IMR-90 (cell line): Measurements from ENCODE around the gene NLGN4X. TPM values are rescaled to one million over a fixed set of nuclear protein-coding genes. Genes with fewer than 3 reads are reported as not detected.

Experiments used
- ATAC-seq: fragments of 200-7000 bp; cut with Tn5 transposase; 2 replicates; pipeline ENCODE4 v1.9.1; 2020; ENCODE audit warnings: low read depth, mild to moderate bottlenecking, moderate library complexity
- BruUV-seq: library from RNA; stranded (reverse); fragments of 400-500 nt; replicated peaks from 2 replicates; lab custom pipeline; 2021; lab: Mats Ljungman, UMichigan
- CTCF ChIA-PET: fragments of 300-600 bp; formaldehyde crosslinking; extraction: SDS; loops from one replicate; lab custom pipeline; 2021; ENCODE audit warnings: antibody characterized with exemption; lab: Yijun Ruan, JAX
- POLR2A ChIA-PET: fragments of 300-600 bp; sonication (Branson Sonifier 250); formaldehyde crosslinking; loops from one replicate; lab custom pipeline; 2022; ENCODE audit warnings: antibody characterized with exemption; ENCODE audit not compliant: unreplicated experiment; lab: Charles Lee
- DNase-seq: peaks from one replicate; pipeline ENCODE4 v3.0.0; 2013
- H2AFZ ChIP-seq: replicated peaks from 2 replicates; pipeline ENCODE3; 2013; ENCODE audit warnings: low read length, mild to moderate bottlenecking; ENCODE audit not compliant: poor library complexity
- H2AK5ac ChIP-seq: 2 replicates; pipeline ENCODE4 v1.6.1; 2013; ENCODE audit warnings: low read depth, low read length, inconsistent platforms
- H2AK9ac ChIP-seq: replicated peaks from 2 replicates; pipeline ENCODE3; 2013; ENCODE audit warnings: mild to moderate bottlenecking, low read depth, low read length, moderate library complexity; ENCODE audit not compliant: poor library complexity
- H2BK120ac ChIP-seq: 2 replicates; pipeline ENCODE4 v1.6.1; 2013; ENCODE audit warnings: low read depth, low read length, inconsistent platforms
- H2BK15ac ChIP-seq: 3 replicates; pipeline ENCODE4 v1.6.1; 2013; ENCODE audit warnings: low read depth, low read length, inconsistent platforms
- H2BK20ac ChIP-seq: 2 replicates; pipeline ENCODE4 v1.6.1; 2013; ENCODE audit warnings: low read depth, mild to moderate bottlenecking, inconsistent platforms, low read length, moderate library complexity
- H2BK5ac ChIP-seq: 2 replicates; pipeline ENCODE4 v1.6.1; 2013; ENCODE audit warnings: mild to moderate bottlenecking, low read depth, low read length, inconsistent platforms; ENCODE audit not compliant: poor library complexity, severe bottlenecking
- H3K14ac ChIP-seq: replicated peaks from 2 replicates; pipeline ENCODE4 v1.6.1; 2013; ENCODE audit warnings: low read depth, low read length, inconsistent platforms
- H3K18ac ChIP-seq: 2 replicates; pipeline ENCODE4 v1.6.1; 2013; ENCODE audit warnings: low read depth, low read length, control low read depth
- H3K23ac ChIP-seq: 2 replicates; pipeline ENCODE4 v1.6.1; 2013; ENCODE audit warnings: low read depth, low read length, inconsistent platforms
- H3K27ac ChIP-seq: 2 replicates; pipeline ENCODE4 v1.5.1; 2013; ENCODE audit warnings: mild to moderate bottlenecking, control low read depth, low read length; ENCODE audit not compliant: insufficient read depth
- H3K27me3 ChIP-seq: 2 replicates; pipeline ENCODE4 v1.6.1; 2013; ENCODE audit warnings: low read length; ENCODE audit not compliant: control insufficient read depth, insufficient read depth
- H3K36me3 ChIP-seq: 2 replicates; pipeline ENCODE4 v1.6.1; 2013; ENCODE audit warnings: low read length, mixed read lengths; ENCODE audit not compliant: control insufficient read depth, insufficient read depth
- H3K4ac ChIP-seq: 2 replicates; pipeline ENCODE4 v1.6.1; 2013; ENCODE audit warnings: low read depth, low read length, inconsistent platforms
- H3K4me1 ChIP-seq: 2 replicates; pipeline ENCODE4 v1.6.1; 2013; ENCODE audit warnings: low read length, mixed read lengths; ENCODE audit not compliant: control insufficient read depth, insufficient read depth
- H3K4me2 ChIP-seq: 2 replicates; pipeline ENCODE4 v1.6.1; 2013; ENCODE audit warnings: low read depth, mild to moderate bottlenecking, control low read depth, low read length, moderate library complexity
- H3K4me3 ChIP-seq: 2 replicates; pipeline ENCODE4 v1.5.1; 2013; ENCODE audit warnings: low read depth, mild to moderate bottlenecking, control low read depth, low read length, moderate library complexity; ENCODE audit not compliant: insufficient read depth
- H3K56ac ChIP-seq: 2 replicates; pipeline ENCODE4 v1.6.1; 2013; ENCODE audit warnings: low read length, inconsistent platforms; ENCODE audit not compliant: insufficient read depth; ENCODE audit errors: extremely low read depth
- H3K79me1 ChIP-seq, 2 experiments: 2 replicates each; pipeline ENCODE4 v1.6.1; 2013; ENCODE audit warnings: low read length in 2 of 2, inconsistent platforms in 1 of 2, low read depth in 1 of 2
- H3K9ac ChIP-seq: 2 replicates; pipeline ENCODE4 v1.6.1; 2013; ENCODE audit warnings: low read depth, low read length, control low read depth
- H3K9me1 ChIP-seq: 2 replicates; pipeline ENCODE4 v1.6.1; 2013; ENCODE audit warnings: low read length, inconsistent platforms; ENCODE audit not compliant: insufficient read depth
- H3K9me3 ChIP-seq: 2 replicates; pipeline ENCODE4 v1.6.1; 2013; ENCODE audit warnings: low read length; ENCODE audit not compliant: control insufficient read depth, insufficient read depth
- H4K20me1 ChIP-seq: 2 replicates; pipeline ENCODE4 v1.6.1; 2013; ENCODE audit warnings: low read length, inconsistent platforms; ENCODE audit not compliant: insufficient read depth
- H4K5ac ChIP-seq: 2 replicates; pipeline ENCODE4 v1.6.1; 2013; ENCODE audit warnings: mild to moderate bottlenecking, low read depth, low read length, control low read depth
- H4K8ac ChIP-seq, 2 experiments: 2 replicates each; pipeline ENCODE4 v1.6.1; 2013; ENCODE audit warnings: low read depth in 2 of 2, low read length in 2 of 2, control low read depth in 1 of 2, inconsistent platforms in 1 of 2
- H4K91ac ChIP-seq: 2 replicates; pipeline ENCODE4 v1.6.1; 2013; ENCODE audit warnings: low read depth, low read length, inconsistent platforms; ENCODE audit not compliant: insufficient read depth
- CEBPB ChIP-seq: IDR thresholded peaks from 2 replicates; pipeline ENCODE4 v1.6.1; 2012; ENCODE audit warnings: low read depth, low read length, improper control_type of control experiment
- ELK1 ChIP-seq: fragments of 150-350 bp; IDR thresholded peaks from 2 replicates; pipeline ENCODE4 v1.6.1; 2016; ENCODE audit warnings: low read depth, mild to moderate bottlenecking, low read length, moderate library complexity, borderline replicate concordance
- FOS ChIP-seq: fragments of 150-350 bp; IDR thresholded peaks from 2 replicates; pipeline ENCODE4 v1.6.1; 2016; ENCODE audit warnings: low read depth, low read length
- MXI1 ChIP-seq: IDR thresholded peaks from 2 replicates; pipeline ENCODE4 v1.6.1; 2012; ENCODE audit warnings: low read depth, mild to moderate bottlenecking, low read length, moderate library complexity, borderline replicate concordance
- POLR2A ChIP-seq: IDR thresholded peaks from 2 replicates; pipeline ENCODE4 v1.6.1; 2012; ENCODE audit warnings: mild to moderate bottlenecking, low read depth, low read length
- RAD21 ChIP-seq: IDR thresholded peaks from 2 replicates; pipeline ENCODE4 v1.6.1; 2012; ENCODE audit warnings: low read length, improper control_type of control experiment
- RFX5 ChIP-seq: IDR thresholded peaks from 2 replicates; pipeline ENCODE4 v1.8.0; 2012; ENCODE audit warnings: low read depth, mild to moderate bottlenecking, low read length, moderate library complexity
- WGBS, 2 experiments: methylation state at CpG; one replicate each; pipeline versions ENCODE4 v1.1.5 to v1.1.7; 2013; ENCODE audit warnings: missing lambda C conversion rate in 2 of 2; ENCODE audit not compliant: insufficient read length in 1 of 2; ENCODE audit errors: extremely low coverage in 2 of 2; 5-methylcytosine and 5-hydroxymethylcytosine counted together
- dilution Hi-C: fragments of 300-500 bp; cut with HindIII; formaldehyde crosslinking; loops from one replicate; pipeline ENCODE4 v1.14.3; 2018; ENCODE audit warnings: low sequenced_read_pairs; ENCODE audit not compliant: unreplicated experiment
- in situ Hi-C: fragments of 300-500 bp; cut with MboI; formaldehyde crosslinking; loops from 3 replicates; pipeline ENCODE4 v1.14.3; 2019; ENCODE audit warnings: low sequenced_read_pairs, inconsistent platforms, mixed read lengths
- intact Hi-C: fragments of 100-400 bp; cut with micrococcal nuclease; formaldehyde crosslinking; loops from 2 replicates; pipeline ENCODE4 v1.10.0; 2022
- polyA plus RNA-seq, 3 experiments: library from polyadenylated mRNA; depleted of rRNA; stranded (reverse); fragments of >200 nt; gene quantifications; 2 replicates each; pipeline ENCODE4 v1.2.3, GENCODE V29; 2012; ENCODE audit warnings: low replicate concordance in 1 of 3
- total RNA-seq: library from RNA; depleted of rRNA; stranded (reverse); fragments of >200 nt; gene quantifications from 2 replicates; pipeline ENCODE4 v1.2.3, GENCODE V29; 2012

The NLGN4X gene
- total and polyA plus RNA-seq, 2 of the 4 experiments (the other 2 are of a cell fraction), result not detected

GRCh38 chrX:6026429-6026828 lies 202.2 kb downstream of the NLGN4X start:
- intact Hi-C loops, result no loop called here
- TF ChIP-seq CEBPB (no peak), RFX5 (no peak), RAD21 (no peak), MXI1 (no peak), FOS (no peak), ELK1 (no peak), POLR2A (no peak)

More at GRCh38 chrX:6026429-6026828, 202.2 kb downstream of the NLGN4X start:
- Histone ChIP-seq H2BK15ac (no peak overlapping the region), H2BK20ac (no peak overlapping the region), H3K27ac (no peak overlapping the region), H3K56ac (no peak overlapping the region), H3K4me2 (no peak overlapping the region), H2AK5ac (no peak overlapping the region), H3K18ac (no peak overlapping the region), H3K14ac (no peak overlapping the region), H3K36me3 (no peaks in the 10 kb centered on the region), H3K9ac (no peak overlapping the region), H3K4ac (no peak overlapping the region), H2BK5ac (no peak overlapping the region), H2BK120ac (no peak overlapping the region), H4K8ac (no peak overlapping the region), H3K4me1 (no peaks in the 10 kb centered on the region), H3K9me3 (peaks cover 5% of the 10 kb centered on the region), H3K79me1 (no peaks in the 10 kb centered on the region), H3K23ac (no peak overlapping the region), H4K20me1 (no peaks in the 10 kb centered on the region), H4K91ac (no peak overlapping the region), H3K4me3 (no peak overlapping the region), H2AFZ (no peak overlapping the region), H3K9me1 (no peaks in the 10 kb centered on the region), H4K5ac (no peak overlapping the region), H2AK9ac (no peak overlapping the region), H3K27me3 (no peaks in the 10 kb centered on the region)
- BruUV-seq, result no TSS peak
- CTCF ChIA-PET, result no interaction called here
- dilution Hi-C loops, result no loop called here
- POLR2A ChIA-PET, result no interaction called here
- DNase-seq, result no peak
- no peak for ATAC-seq
- in situ Hi-C loops, result no loop called here
- WGBS, 2 experiments, result no CpG with 5 or more reads among the region's 7 CpGs
